Peyer's patch (tissue), 4 donors: ENCODE data around the gene RARB.

ENCODE experiments used
- CTCF ChIP-seq, 6 experiments: fragments of 450-650 bp in 4 of 6; fragments of 200-600 bp in 2 of 6; sonication (generic) in 1 of 6; IDR thresholded peaks; one replicate each; pipeline ENCODE4 v1.5.1; 2017 to 2019; ENCODE audit warnings: antibody characterized with exemption in 6 of 6, mild to moderate bottlenecking in 3 of 6, moderate library complexity in 1 of 6
- POLR2A ChIP-seq, 2 donors: fragments of 450-650 bp; IDR thresholded peaks; one replicate each; pipeline ENCODE4 v1.5.1; 2017; ENCODE audit warnings: antibody characterized with exemption in 2 of 2, mild to moderate bottlenecking in 2 of 2, moderate library complexity in 2 of 2

- TF ChIP-seq CTCF (IDR thresholded peaks at IDR 0.05) = no peak
- TF ChIP-seq POLR2A (IDR thresholded peaks at IDR 0.05) = no peak
These were observed 2.3 kb downstream of the RARB start for GRCh38 chr3:25430287-25430934.
